Measurements from ENCODE around the gene GIMAP7. TPM values are rescaled to one million over a fixed set of nuclear protein-coding genes. Genes with fewer than 3 reads are reported as not detected.

Gene GIMAP7
- 8.6 TPM for polyA plus RNA-seq (2012; ENCODE audit: missing spikeins)

DNA sequence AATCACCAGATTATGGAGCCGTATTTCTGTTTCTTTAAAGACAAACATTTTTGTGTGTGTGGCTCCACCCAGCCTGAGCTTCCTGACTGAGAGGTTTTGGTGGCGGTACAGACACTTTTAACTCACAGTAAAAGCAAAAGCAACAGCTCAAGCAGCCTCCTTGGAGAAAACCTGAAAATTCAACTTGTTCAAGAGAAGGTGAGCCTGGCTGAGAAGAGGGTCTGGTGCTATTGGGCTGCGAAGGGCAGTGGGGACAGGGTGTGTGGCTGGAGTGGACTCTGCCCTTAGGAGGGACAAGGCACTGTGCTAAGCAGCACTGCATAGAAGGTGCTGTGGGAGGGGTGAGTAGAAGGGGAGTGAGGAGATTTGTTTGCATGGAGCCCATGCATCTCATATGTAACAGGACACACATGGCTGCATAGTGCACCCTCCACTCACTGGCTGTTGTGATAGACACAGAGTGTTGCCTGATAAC is at the start of gene GIMAP7:
Gene GIMAP7, plus strand, starts transcription at position 125 of the 475 bp plus-strand sequence. CDS start 5,103 bp downstream, outside the sequence.
- DNase-seq (ENCODE audit: insufficient read length), result no peak
- peak; percentile 97 for FAIRE-seq
- TF ChIP-seq POLR2AphosphoS5 (IDR thresholded peaks at IDR 0.05; ENCODE audit: low read depth, low read length), result peak; percentile 54; the same call in 1 of the 2 replicates
- peak; percentile 51; the same call in 1 of the 2 replicates for TF ChIP-seq TAF1 (IDR thresholded peaks at IDR 0.05; ENCODE audit: borderline replicate concordance, low read depth, low read length)
- peak; percentile 66 for TF ChIP-seq POLR2A (IDR thresholded peaks at IDR 0.05; ENCODE audit: low read depth, low read length)

DNA sequence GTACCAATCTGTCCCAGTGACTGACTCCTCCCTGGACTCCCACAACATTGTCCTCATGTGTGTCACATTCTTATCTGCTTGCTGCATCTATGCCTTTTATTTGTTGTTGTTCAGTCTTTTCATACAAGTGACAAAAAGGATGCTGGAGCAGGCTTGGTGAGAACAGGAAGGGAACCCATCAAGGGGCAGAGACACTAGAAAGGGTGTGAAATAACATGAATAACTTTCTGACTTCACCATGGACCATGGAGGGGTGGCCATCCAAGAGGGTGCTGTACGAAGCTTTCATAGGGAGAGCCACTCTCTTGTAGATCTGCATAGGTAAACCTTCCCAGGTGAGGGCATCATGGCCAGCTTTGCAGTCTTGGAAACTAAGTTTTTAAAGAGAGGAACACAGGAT is 49.7 kb upstream of the GIMAP7 start:
- DNase-seq (ENCODE audit: insufficient read length), result no peak
- no peak for FAIRE-seq
- TF ChIP-seq TAF1 (IDR thresholded peaks at IDR 0.05; ENCODE audit: borderline replicate concordance, low read depth, low read length) (no peak), POLR2AphosphoS5 (IDR thresholded peaks at IDR 0.05; ENCODE audit: low read depth, low read length) (no peak), POLR2A (IDR thresholded peaks at IDR 0.05; ENCODE audit: low read depth, low read length) (no peak)

DNA sequence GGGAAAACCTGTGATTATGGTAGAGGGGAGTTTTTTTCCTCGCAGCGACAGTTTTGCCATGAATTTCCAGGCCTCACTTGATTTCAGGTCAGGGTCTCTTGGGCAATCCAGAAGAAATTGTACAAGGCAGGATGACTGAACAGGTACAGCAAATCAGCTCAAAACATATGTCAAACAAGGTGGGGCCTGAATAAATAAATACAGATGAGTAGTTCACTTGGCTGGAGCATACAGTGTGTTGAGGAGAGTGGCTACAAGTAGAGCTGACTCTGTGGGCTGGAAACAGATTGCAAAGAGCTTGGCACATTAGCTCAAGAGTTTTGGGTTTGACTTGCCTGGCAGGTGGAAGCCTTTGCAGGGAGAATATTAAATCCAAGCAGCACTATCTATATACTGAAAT is 49.3 kb upstream of the GIMAP7 start:
- FAIRE-seq, result no peak
- no peak for DNase-seq (ENCODE audit: insufficient read length)
- TF ChIP-seq POLR2AphosphoS5 (IDR thresholded peaks at IDR 0.05; ENCODE audit: low read depth, low read length) (no peak), POLR2A (IDR thresholded peaks at IDR 0.05; ENCODE audit: low read depth, low read length) (no peak), TAF1 (IDR thresholded peaks at IDR 0.05; ENCODE audit: borderline replicate concordance, low read depth, low read length) (no peak)

DNA sequence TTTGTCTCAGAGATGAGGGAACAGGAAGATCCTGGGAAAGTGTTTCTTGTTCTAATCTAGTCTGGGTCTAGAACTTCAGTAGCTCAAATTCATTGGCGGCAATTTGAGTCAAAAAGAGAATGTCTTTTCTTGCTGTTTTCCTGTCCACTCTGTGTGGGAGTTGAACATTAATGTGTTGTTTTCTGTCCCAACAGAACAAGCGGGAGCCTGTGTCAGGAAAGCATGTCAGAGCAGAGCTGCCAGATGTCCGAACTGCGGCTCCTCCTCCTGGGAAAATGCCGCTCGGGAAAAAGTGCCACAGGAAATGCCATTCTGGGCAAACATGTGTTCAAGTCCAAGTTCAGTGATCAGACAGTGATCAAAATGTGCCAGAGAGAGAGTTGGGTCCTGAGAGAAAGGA is 48.2 kb upstream of the GIMAP7 start:
- DNase-seq (ENCODE audit: insufficient read length), result no peak
- no peak for FAIRE-seq
- no peak for TF ChIP-seq POLR2AphosphoS5 (IDR thresholded peaks at IDR 0.05; ENCODE audit: low read depth, low read length)
- no peak for TF ChIP-seq TAF1 (IDR thresholded peaks at IDR 0.05; ENCODE audit: borderline replicate concordance, low read depth, low read length)
- no peak for TF ChIP-seq POLR2A (IDR thresholded peaks at IDR 0.05; ENCODE audit: low read depth, low read length)

DNA sequence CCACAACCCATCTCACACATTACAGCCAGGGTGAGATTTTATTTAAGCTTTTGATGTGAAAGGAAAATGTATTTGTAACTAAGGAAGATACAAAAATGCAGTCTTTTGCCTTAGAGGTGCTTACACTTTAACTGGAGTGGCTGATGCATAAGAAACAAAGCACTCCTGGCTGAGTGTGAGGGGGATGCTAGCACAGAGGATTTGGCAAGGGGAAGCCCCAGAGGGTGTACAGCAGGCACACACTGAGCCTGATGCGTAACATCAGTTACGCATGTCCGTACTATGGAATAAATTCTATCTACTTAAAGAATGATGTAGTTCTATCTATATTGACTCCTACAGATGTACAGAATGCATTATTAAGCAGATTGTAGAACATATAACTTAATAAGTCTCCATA is 46.4 kb upstream of the GIMAP7 start:
- FAIRE-seq (no peak), DNase-seq (ENCODE audit: insufficient read length) (no peak)
- TF ChIP-seq POLR2AphosphoS5 (IDR thresholded peaks at IDR 0.05; ENCODE audit: low read depth, low read length) (no peak), POLR2A (IDR thresholded peaks at IDR 0.05; ENCODE audit: low read depth, low read length) (no peak), TAF1 (IDR thresholded peaks at IDR 0.05; ENCODE audit: borderline replicate concordance, low read depth, low read length) (no peak)

DNA sequence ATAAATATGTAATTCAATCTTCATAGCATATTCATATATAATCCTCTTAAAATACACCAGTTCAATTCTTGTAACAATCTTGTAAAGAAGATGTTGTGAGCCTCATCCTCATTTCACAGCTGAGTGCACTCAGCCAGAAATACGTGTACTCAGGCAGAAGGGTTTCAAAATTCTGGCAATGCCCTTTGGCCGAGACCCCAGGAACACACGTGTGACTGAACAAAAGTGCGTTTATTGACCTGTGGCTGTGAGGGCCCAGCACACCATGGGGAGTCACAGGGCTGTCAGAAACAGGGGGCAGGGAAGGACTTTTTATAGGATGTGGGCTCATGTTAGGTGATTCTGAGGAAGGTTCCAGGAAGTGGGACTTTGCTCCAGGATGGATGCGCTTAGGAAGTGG is 42.8 kb upstream of the GIMAP7 start:
- TF ChIP-seq POLR2A (IDR thresholded peaks at IDR 0.05; ENCODE audit: low read depth, low read length), result no peak
- FAIRE-seq (no peak), DNase-seq (ENCODE audit: insufficient read length) (no peak)

DNA sequence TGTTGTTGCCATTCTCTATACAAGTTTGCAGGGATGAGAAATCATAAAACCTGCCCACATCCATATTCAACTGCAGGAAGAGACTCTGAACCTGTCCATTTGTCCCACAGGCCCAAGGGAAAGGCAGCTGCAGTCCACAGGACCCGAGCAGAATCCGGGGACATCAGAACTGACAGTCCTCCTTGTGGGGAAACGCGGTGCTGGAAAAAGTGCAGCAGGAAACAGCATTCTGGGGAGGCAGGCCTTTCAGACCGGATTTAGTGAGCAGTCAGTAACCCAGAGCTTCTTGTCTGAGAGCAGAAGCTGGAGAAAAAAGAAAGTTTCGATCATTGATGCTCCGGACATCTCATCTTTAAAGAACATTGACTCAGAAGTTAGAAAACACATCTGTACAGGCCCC is 40.8 kb upstream of the GIMAP7 start:
- DNase-seq (ENCODE audit: insufficient read length) (no peak), FAIRE-seq (no peak)
- no peak for TF ChIP-seq TAF1 (IDR thresholded peaks at IDR 0.05; ENCODE audit: borderline replicate concordance, low read depth, low read length)
- TF ChIP-seq POLR2A (IDR thresholded peaks at IDR 0.05; ENCODE audit: low read depth, low read length), result no peak
- no peak for TF ChIP-seq POLR2AphosphoS5 (IDR thresholded peaks at IDR 0.05; ENCODE audit: low read depth, low read length)

DNA sequence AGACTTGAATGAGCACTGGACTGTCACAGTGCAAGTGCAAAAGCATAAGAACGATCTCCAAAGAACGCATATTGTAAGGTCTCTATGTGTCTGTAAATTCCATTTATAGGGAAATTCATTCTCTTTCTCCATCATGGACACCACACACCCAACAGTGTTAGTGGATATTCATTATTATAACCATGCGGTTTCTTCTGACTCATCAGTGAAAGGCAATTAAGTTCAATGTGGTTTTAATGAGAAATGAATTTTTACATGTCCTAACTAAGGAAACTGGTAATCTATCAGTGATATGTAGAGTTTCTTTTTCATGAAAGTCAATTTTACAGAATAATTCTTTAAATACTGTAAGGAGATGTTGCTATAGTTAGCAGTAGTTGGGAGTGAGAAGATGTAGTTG is 38.4 kb upstream of the GIMAP7 start:
- DNase-seq (ENCODE audit: insufficient read length) (no peak), FAIRE-seq (no peak)
- no peak for TF ChIP-seq POLR2AphosphoS5 (IDR thresholded peaks at IDR 0.05; ENCODE audit: low read depth, low read length)

DNA sequence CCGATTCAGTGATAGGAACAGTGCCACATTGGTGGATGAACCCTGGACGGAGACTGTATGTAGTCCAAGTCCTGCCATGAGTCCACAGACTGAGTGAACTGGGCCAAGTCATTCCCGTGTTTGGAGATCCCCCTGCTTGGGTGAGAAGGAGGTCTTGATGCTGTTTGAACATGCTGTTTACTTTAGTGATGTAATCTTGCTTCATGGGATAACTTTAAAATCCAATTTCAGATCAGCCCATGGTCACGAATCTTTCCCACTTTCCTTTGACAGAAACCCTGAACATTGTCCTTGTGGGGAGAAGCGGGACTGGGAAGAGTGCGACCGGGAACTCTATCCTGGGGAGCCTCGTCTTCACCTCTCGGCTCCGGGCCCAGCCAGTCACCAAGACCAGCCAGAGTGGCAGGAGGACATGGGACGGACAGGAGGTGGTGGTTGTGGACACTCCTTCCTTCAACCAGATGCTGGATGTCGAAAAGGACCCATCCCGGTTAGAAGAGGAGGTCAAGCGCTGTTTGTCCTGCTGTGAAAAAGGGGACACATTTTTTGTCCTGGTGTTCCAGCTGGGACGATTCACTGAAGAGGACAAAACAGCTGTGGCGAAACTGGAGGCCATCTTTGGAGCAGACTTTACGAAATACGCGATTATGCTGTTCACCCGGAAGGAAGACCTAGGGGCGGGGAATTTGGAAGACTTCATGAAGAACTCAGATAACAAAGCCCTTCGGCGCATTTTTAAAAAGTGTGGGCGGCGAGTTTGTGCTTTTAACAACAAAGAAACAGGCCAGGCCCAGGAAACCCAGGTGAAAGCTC is 37.6 kb upstream of the GIMAP7 start:
- no peak for FAIRE-seq

DNA sequence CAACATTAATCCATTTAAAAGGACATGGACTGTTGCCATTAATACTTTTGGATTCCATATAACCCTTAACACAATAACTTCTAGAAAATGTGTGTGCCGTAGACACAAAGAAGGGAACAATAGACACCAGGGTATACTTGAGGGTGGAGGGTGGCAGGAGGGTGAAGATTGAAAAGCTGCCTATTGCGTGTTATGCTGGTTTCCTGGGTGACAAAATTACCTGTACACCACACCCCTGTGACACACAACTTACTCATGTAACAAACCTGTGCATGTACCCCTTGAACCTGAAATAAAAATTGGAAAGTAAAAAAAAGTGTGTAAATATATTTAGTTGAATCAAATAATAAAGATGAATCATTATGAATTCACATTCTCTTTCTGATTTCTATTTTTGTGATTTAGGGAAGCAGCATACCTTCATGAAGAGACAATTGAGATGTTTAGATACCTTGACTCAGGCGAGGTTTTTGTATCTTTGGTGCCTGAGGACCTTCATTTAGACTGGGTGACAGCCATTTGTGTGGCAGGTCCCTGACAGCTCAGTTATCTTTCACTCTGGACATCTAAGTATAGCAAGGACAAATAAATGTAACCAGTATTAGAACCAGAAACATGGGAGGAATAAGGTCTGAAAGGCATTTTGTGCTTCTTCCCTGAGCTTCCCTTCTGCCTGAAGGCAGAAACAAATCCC is 35.5 kb upstream of the GIMAP7 start:
- DNase-seq (ENCODE audit: insufficient read length) (no peak), FAIRE-seq (no peak)
- TF ChIP-seq TAF1 (IDR thresholded peaks at IDR 0.05; ENCODE audit: borderline replicate concordance, low read depth, low read length), result no peak
- no peak for TF ChIP-seq POLR2A (IDR thresholded peaks at IDR 0.05; ENCODE audit: low read depth, low read length)
- TF ChIP-seq POLR2AphosphoS5 (IDR thresholded peaks at IDR 0.05; ENCODE audit: low read depth, low read length), result no peak

More for the DNA sequence above, 37.6 kb upstream of the GIMAP7 start:
- TF ChIP-seq TAF1 (IDR thresholded peaks at IDR 0.05; ENCODE audit: borderline replicate concordance, low read depth, low read length) (no peak), POLR2AphosphoS5 (IDR thresholded peaks at IDR 0.05; ENCODE audit: low read depth, low read length) (no peak), POLR2A (IDR thresholded peaks at IDR 0.05; ENCODE audit: low read depth, low read length) (no peak)
- no peak for DNase-seq (ENCODE audit: insufficient read length)

DNA sequence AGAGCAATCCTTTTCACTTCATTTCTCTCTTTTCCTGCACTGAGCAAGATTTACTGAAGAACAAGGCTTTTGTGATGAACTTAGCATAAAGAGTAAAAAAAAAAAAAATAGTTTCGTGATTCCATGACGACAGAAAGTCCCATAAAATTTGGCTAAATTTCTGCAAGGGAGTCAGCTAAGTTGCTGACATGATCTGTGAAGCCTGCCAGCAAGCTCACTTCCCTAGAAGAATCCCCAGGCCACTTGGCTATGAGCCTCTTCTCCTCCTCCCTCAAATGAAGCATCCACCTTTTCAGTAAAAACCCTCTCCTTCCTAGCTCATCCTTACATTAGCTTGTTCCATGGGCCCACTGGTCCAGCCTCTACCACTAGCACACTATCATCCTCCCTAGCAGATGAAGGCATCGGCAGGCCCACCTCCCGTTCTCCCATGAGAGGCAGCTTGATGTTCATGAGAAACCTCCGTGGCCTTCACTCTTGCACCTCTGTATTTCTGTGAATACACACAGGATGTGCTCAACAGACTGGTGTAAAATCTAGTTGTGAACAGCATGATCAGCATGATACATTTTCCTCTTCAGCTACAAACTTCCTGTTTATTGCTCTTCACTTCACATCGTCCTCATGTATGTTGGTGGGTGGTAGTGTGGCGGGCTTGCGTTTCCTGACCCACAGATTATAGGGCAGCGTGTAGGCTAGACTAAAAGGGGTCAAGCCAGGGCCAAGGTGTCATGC is 33.3 kb upstream of the GIMAP7 start:
- DNase-seq (ENCODE audit: insufficient read length) (no peak), FAIRE-seq (no peak)
- TF ChIP-seq TAF1 (IDR thresholded peaks at IDR 0.05; ENCODE audit: borderline replicate concordance, low read depth, low read length), result no peak

Data from GM12892 (cell line).